Adrenal gland (tissue), 5 donors: ENCODE data around the gene CIC.

ENCODE experiments used
- CTCF ChIP-seq, 6 experiments: fragments of 450-650 bp in 4 of 6; fragments of 200-600 bp in 2 of 6; sonication (generic) in 1 of 6; IDR thresholded peaks; 1 replicate in 5 of 6; 2 replicates in 1 of 6; pipeline versions ENCODE4 v1.5.1 to v1.8.0; 2016 to 2021; ENCODE audit warnings: antibody characterized with exemption in 6 of 6, mild to moderate bottlenecking in 2 of 6, moderate library complexity in 1 of 6
- POLR2A ChIP-seq, 2 donors: fragments of 450-650 bp; IDR thresholded peaks; one replicate each; pipeline ENCODE4 v1.6.1; 2017; ENCODE audit warnings: antibody characterized with exemption in 2 of 2, mild to moderate bottlenecking in 2 of 2, moderate library complexity in 1 of 2
- donor health status: DM: no; HTN: no; CAD: no.

GRCh38 chr19:42220751-42221097 lies 48.3 kb upstream of the CIC start:
- TF ChIP-seq CTCF (IDR thresholded peaks at IDR 0.05) (no peak), POLR2A (IDR thresholded peaks at IDR 0.05) (no peak)
